ENCODE data around the gene TMED1.

TMED1 gene

GRCh38 chr19:10803252-10803651 lies 32.8 kb downstream of the TMED1 start:
- TF ChIP-seq CEBPB (IDR thresholded peaks at IDR 0.05) (no peak), ZBTB7A (IDR thresholded peaks at IDR 0.05; ENCODE audit: low read depth) (no peak)

DNA sequence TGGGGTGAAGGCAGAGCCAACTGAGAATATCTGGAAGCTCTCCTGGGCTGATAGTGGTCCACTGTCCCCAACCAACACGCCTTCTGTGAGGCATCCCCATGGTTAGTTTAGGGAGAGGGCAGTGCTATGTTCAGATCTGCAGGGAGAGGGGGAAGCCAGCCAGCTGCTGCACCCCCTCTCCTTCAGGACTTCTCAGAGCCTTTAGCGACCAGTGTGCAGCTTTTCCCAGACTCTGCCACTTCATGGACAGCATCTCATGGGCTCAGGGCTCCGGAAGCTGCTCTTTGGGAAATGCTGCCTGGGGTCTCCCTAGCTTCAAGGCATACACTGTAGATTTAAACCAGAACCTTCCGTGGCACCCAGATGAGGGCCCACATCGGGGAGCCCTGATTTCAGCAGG lies 33.5 kb downstream of the TMED1 start:
- no peak for TF ChIP-seq NFIC (IDR thresholded peaks at IDR 0.05)
- no peak for TF ChIP-seq CREB1 (IDR thresholded peaks at IDR 0.05; ENCODE audit: low read depth)
- TF ChIP-seq EP300 (IDR thresholded peaks at IDR 0.05; ENCODE audit: borderline replicate concordance): no peak
- TF ChIP-seq TCF12 (IDR thresholded peaks at IDR 0.05; ENCODE audit: low read depth): no peak
- TF ChIP-seq, protein P1, sequence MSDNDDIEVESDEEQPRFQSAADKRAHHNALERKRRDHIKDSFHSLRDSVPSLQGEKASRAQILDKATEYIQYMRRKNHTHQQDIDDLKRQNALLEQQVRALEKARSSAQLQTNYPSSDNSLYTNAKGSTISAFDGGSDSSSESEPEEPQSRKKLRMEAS (IDR thresholded peaks at IDR 0.05): no peak
- TF ChIP-seq EGR1 (IDR thresholded peaks at IDR 0.05): no peak
- no peak for TF ChIP-seq CEBPB (IDR thresholded peaks at IDR 0.05)
- TF ChIP-seq RAD21 (IDR thresholded peaks at IDR 0.05; ENCODE audit: low read depth): no peak
- no peak for TF ChIP-seq TAF1 (IDR thresholded peaks at IDR 0.05; ENCODE audit: low read depth)
- TF ChIP-seq, protein P2, sequence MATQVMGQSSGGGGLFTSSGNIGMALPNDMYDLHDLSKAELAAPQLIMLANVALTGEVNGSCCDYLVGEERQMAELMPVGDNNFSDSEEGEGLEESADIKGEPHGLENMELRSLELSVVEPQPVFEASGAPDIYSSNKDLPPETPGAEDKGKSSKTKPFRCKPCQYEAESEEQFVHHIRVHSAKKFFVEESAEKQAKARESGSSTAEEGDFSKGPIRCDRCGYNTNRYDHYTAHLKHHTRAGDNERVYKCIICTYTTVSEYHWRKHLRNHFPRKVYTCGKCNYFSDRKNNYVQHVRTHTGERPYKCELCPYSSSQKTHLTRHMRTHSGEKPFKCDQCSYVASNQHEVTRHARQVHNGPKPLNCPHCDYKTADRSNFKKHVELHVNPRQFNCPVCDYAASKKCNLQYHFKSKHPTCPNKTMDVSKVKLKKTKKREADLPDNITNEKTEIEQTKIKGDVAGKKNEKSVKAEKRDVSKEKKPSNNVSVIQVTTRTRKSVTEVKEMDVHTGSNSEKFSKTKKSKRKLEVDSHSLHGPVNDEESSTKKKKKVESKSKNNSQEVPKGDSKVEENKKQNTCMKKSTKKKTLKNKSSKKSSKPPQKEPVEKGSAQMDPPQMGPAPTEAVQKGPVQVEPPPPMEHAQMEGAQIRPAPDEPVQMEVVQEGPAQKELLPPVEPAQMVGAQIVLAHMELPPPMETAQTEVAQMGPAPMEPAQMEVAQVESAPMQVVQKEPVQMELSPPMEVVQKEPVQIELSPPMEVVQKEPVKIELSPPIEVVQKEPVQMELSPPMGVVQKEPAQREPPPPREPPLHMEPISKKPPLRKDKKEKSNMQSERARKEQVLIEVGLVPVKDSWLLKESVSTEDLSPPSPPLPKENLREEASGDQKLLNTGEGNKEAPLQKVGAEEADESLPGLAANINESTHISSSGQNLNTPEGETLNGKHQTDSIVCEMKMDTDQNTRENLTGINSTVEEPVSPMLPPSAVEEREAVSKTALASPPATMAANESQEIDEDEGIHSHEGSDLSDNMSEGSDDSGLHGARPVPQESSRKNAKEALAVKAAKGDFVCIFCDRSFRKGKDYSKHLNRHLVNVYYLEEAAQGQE (IDR thresholded peaks at IDR 0.05; ENCODE audit: low read depth): no peak
- TF ChIP-seq, protein P3, sequence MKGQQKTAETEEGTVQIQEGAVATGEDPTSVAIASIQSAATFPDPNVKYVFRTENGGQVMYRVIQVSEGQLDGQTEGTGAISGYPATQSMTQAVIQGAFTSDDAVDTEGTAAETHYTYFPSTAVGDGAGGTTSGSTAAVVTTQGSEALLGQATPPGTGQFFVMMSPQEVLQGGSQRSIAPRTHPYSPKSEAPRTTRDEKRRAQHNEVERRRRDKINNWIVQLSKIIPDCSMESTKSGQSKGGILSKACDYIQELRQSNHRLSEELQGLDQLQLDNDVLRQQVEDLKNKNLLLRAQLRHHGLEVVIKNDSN (IDR thresholded peaks at IDR 0.05): no peak
- TF ChIP-seq FOXM1 (IDR thresholded peaks at IDR 0.05; ENCODE audit: borderline replicate concordance, low read depth): no peak
- no peak for TF ChIP-seq TEAD4 (IDR thresholded peaks at IDR 0.05)
- no peak for TF ChIP-seq ZBTB7A (IDR thresholded peaks at IDR 0.05; ENCODE audit: low read depth)
- no peak for TF ChIP-seq YY1 (IDR thresholded peaks at IDR 0.05; ENCODE audit: low read depth)

GRCh38 chr19:10800488-10800887 lies 35.5 kb downstream of the TMED1 start:
- TF ChIP-seq, protein P2 (IDR thresholded peaks at IDR 0.05; ENCODE audit: low read depth): no peak
- TF ChIP-seq CEBPB (IDR thresholded peaks at IDR 0.05): no peak
- no peak for TF ChIP-seq EGR1 (IDR thresholded peaks at IDR 0.05)
- TF ChIP-seq, protein P3 (IDR thresholded peaks at IDR 0.05): no peak
- TF ChIP-seq NFIC (IDR thresholded peaks at IDR 0.05): no peak
- TF ChIP-seq RAD21 (IDR thresholded peaks at IDR 0.05; ENCODE audit: low read depth): no peak
- TF ChIP-seq ZBTB7A (IDR thresholded peaks at IDR 0.05; ENCODE audit: low read depth): no peak
- no peak for TF ChIP-seq FOXM1 (IDR thresholded peaks at IDR 0.05; ENCODE audit: borderline replicate concordance, low read depth)
- TF ChIP-seq, protein P1 (IDR thresholded peaks at IDR 0.05): no peak
- no peak for TF ChIP-seq CREB1 (IDR thresholded peaks at IDR 0.05; ENCODE audit: low read depth)
- TF ChIP-seq EP300 (IDR thresholded peaks at IDR 0.05; ENCODE audit: borderline replicate concordance): no peak

- TF ChIP-seq TEAD4 (IDR thresholded peaks at IDR 0.05) (no peak), YY1 (IDR thresholded peaks at IDR 0.05; ENCODE audit: low read depth) (no peak), RAD21 (IDR thresholded peaks at IDR 0.05; ENCODE audit: low read depth) (no peak), NFIC (IDR thresholded peaks at IDR 0.05) (no peak), CEBPB (IDR thresholded peaks at IDR 0.05) (no peak), TAF1 (IDR thresholded peaks at IDR 0.05; ENCODE audit: low read depth) (no peak), FOXM1 (IDR thresholded peaks at IDR 0.05; ENCODE audit: borderline replicate concordance, low read depth) (no peak), EGR1 (IDR thresholded peaks at IDR 0.05) (no peak), TCF12 (IDR thresholded peaks at IDR 0.05; ENCODE audit: low read depth) (no peak), CREB1 (IDR thresholded peaks at IDR 0.05; ENCODE audit: low read depth) (no peak), EP300 (IDR thresholded peaks at IDR 0.05; ENCODE audit: borderline replicate concordance) (no peak), ZBTB7A (IDR thresholded peaks at IDR 0.05; ENCODE audit: low read depth) (no peak)
- TF ChIP-seq, protein P1 (IDR thresholded peaks at IDR 0.05): no peak
- TF ChIP-seq, protein P2 (IDR thresholded peaks at IDR 0.05; ENCODE audit: low read depth): no peak
- TF ChIP-seq, protein P3 (IDR thresholded peaks at IDR 0.05): no peak
Observed at GRCh38 chr19:10797541-10798256, 38.3 kb downstream of the TMED1 start.
